ENCODE results near the gene CXCR5.
"Not testable (repeated sequence)": the region's sequence is repeated elsewhere in the genome, so short reads cannot be mapped to it uniquely, and the experiment has no call there.

CXCR5 gene, protein sequence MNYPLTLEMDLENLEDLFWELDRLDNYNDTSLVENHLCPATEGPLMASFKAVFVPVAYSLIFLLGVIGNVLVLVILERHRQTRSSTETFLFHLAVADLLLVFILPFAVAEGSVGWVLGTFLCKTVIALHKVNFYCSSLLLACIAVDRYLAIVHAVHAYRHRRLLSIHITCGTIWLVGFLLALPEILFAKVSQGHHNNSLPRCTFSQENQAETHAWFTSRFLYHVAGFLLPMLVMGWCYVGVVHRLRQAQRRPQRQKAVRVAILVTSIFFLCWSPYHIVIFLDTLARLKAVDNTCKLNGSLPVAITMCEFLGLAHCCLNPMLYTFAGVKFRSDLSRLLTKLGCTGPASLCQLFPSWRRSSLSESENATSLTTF

DNA sequence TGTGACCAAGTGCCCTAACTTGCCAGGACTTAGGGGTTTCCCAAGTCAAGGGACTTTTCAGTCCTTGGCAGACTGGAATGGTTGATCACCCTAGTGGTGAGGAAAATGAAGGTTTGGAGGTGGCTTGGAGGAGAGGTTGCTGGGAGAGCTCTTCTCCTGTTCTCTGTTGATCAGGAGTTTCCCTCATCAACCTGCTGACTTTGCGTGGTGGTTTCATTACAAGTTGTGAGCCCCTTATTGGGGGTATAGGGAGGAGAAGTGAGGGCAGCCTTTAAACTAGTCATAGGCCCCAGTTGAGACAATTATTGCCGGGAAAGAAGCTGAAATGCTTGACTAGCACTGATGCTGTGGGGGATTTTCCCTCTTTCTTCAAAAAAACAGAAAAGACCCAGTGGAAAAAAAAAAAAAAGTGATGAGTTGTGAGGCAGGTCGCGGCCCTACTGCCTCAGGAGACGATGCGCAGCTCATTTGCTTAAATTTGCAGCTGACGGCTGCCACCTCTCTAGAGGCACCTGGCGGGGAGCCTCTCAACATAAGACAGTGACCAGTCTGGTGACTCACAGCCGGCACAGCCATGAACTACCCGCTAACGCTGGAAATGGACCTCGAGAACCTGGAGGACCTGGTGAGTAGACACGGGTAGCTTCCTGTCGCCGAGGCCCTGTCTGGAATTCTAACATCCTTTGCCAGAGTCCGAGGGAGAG lies at the start of gene CXCR5:
Gene CXCR5 (plus strand): TSS at position 525 of the 704 bp plus-strand sequence. CDS start 50 bp downstream, at position 575.
- peak in 1 of 2 donors; percentile 45 for DNase-seq (ENCODE audit: low read depth in 2 of 2)

DNA sequence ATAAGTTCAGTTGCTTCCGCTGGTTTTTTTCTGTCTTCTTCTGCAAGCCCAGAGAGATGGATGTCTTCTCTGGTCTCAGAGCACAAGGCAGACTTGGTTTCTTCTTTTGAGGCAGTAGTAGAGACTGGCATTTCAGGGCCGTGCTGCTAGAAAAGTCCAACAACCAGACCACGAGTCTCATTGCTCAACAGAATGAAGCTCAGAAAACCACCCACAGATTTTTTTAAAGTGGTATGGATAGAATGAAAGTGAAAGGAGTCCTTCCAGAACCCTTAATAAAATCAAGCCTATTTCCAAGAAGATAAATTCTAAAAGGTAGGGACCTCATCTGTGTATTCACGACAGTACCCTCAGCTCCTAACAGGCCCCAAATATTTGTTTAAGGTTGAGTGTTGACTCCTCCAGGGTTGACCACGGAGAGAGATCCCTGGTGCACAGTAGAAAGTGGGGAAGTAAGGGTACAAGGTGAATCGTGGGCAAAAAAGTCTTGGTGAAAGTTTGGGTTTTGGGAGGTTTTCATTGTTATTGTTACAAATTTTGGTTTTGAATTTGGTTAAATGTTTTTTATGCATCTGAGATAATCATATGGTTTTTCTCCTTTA lies 49.2 kb upstream of the CXCR5 start:
- DNase-seq (ENCODE audit: low read depth in 2 of 2), result no peak

DNA sequence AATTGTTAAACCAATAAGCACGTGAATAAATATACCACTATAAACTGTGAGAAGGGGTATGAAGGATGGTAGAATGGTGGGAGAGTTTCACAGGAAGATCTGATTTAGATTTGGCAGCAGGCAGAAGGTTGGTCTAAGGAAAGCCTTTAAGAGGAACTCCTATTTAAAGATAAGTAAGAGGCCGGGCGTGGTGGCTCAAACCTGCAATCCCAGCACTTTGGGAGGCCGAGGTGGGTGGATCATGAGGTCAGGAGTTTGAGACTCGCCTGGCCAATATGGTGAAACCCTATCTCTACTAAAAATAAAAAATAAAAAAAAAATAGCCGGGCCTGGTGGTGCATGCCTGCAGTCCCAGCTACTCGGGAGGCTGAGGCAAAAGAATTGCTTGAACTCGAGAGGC lies 45.8 kb upstream of the CXCR5 start:
- no peak for DNase-seq (ENCODE audit: low read depth in 2 of 2)

DNA sequence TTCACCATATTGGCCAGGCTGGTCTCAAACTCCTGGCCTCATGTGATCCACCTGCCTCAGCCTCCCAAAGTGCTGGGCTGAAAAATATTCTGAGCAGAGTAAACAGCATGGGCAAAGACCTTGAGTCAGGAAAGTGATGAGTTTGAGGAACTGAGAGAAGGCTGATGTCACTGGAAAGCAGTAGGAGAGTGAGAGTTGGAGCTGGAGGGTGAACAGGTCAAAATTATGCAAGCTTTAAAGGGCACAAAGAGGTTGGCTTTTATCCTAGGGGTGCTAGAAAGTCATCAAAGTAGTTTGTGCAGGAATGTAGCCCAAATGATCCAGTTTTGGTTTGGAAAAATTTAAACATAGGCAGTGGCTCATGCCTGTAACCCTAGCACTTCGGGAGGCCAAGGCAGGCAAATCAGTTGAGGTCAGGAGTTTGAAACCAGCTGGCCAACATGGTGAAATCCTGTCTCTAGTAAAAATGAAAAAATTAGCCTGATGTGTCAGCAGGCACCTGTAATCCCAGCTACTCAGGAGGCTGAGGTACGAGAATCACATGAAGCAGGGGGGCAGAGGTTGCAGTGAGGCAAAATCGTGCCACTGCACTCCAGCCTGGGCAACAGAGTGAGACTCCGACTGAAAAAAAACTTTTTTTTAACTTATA lies 44.7 kb upstream of the CXCR5 start:
- DNase-seq (ENCODE audit: low read depth in 2 of 2), result no peak

DNA sequence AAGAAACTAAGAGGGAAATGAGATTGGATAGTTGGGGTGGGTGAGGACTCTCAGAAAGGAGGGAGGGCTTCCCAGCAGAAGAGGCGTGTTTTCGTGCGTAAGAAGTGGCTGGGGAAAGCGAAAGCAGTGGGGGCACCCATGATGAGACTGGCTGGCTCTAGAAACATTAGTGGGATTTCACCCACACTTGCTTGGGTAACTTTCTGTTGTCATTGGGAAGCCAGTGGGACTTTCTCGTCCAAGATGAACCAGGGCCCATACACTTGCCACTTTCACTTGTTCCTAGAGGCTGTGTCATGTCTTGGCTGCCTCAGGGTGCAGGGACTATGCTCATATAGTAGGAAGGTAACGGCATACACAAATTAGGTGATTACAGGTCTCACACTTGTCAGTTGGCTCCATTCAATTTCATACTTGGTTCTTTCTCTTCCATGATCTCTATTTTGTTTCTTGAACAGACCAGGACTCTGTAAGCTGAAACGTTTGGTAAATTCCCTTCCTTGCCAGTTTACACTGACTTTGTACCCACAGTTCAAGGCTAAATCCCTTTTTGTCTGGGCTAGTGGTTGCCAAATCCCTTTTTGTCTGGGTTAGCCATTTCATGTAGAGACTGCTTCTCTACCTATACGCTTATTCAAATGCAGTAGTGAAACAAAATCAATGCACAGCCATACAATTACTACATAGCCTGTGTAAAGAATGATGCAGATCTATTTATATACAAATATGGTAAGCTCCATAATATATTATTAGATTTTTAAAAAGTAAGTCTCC lies 42.0 kb upstream of the CXCR5 start:
- DNase-seq (ENCODE audit: low read depth in 2 of 2), result peak in 1 of 2 donors; percentile 44

DNA sequence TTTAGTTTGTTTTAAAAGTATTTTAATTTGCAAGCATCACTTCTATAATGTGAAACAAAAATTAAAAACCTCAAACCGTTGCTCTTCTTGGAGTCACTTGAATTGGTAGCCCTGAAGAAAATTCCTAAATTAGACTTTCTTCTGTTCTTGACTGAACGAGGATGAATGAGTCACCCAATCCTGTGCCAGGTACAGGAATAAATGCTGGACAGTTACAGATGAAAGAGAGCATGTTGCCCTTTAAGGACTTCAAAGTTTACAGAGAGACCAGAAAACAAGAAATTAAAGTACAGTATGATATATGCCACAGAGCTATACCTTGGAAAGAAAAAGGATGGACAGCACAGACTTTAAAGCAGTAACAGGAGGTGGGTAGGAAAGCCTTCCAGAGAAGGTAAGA lies 41.3 kb upstream of the CXCR5 start:
- no peak for DNase-seq (ENCODE audit: low read depth in 2 of 2)

DNA sequence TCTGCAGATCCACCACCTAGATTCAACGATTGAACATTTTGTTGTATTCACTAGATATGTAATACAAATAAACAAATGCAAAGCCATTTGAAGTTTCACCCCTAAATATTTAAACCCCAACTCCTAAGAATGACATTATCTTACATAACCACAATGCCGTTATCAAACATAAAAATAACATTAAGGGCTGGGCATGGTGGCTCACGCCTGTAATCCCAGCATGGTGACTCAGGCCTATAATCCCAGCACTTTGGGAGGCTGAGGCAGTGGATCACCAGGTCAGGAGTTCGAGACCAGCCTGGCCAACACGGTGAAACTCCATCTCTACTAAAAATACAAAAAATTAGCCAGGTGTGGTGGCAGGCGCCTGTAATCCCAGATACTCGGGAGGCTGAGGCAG lies 40.8 kb upstream of the CXCR5 start:
- DNase-seq (ENCODE audit: low read depth in 2 of 2), result not testable (repeated sequence)

DNA sequence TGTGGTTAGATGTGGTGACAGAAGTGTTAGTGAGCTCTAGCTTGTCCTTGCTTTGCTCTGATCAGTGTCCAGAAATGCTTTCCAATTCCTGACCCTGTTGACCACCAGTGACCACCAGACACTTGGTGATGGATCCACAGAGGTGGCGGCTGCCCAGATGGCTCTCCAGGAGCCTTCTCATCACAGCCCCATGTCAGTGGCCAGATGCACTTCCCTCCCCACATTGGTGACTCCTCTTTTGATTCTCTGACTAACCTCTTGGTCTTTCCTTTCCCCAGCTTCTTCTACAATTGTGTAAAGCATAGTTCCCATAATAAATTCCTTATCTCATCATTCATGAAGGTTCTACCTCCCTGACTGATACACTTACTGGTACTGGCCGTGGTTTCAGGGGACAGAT lies 40.1 kb upstream of the CXCR5 start:
- DNase-seq (ENCODE audit: low read depth in 2 of 2), result no peak

DNA sequence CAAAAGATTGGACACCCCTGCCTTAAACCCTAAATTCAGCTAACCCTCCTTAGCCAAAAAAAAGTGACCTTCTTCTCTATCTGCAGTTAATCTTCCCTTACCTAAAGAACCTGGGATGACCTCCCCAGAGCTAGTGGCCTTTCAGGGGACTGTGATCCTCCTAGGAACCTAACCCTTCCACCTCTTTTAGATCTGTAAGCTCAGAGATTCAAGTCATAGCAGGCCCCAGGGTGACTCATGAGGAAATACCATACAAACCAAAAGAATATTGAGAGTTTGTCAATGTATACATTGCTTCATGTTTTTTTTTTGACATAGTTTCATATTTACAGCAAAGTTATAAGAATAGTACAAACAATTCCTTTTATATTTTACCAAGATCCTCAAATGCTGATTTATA lies 38.3 kb upstream of the CXCR5 start:
- no peak for DNase-seq (ENCODE audit: low read depth in 2 of 2)

DNA sequence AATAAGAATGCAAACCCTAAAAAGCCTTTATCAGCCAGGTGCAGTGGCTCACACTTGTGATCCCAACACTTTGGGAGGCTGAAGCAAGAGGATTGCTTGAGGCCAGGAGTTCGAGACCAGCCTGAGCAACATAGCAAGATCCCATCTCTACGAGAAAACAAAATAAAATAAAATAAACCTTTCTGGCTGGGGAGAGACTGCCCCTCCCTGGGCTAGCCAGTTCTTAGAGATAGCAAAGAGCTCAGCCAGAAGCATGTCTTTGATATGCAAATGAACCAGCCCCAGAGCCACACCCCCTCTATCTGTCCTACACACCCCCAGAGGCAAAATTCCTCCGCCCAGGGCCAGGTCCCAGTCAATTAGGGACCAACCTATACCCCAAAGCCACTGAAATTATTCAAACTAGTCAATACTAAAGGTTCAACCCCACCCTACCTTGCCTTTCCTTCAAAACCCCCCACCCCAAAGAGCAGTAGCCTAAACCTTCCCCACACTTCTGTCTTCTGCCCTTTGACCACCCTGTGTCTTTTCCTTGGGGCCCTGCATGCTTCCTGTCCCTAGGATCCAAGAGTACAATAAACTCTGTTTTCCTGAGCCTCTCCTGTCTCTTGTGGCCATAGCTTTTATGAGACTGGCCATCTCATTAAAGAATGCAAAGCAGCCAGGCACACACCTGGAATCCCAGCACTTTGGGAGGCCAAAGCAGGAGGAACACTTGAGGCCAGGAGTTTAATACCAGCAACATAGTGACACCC lies 37.3 kb upstream of the CXCR5 start:
- DNase-seq (ENCODE audit: low read depth in 2 of 2), result no peak

DNA sequence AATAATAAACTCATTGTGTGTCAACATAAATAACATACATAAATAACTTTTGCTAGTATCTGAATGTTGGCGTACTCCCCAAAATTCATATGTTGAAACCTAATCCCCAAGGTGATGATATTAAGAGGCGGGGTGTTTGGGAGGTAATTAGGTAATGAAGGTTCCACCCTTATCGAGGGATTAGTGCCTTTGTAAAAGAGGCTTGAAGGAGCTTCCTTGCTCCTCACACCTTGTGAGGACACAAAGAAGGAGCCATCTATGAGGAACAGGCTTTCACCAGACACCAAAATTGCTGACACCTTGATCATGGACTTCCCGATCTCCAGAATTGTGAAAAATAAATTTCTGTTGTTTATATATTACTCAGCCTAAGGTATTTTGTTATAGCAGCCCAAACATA lies 33.9 kb upstream of the CXCR5 start:
- DNase-seq (ENCODE audit: low read depth in 2 of 2), result no peak

DNA sequence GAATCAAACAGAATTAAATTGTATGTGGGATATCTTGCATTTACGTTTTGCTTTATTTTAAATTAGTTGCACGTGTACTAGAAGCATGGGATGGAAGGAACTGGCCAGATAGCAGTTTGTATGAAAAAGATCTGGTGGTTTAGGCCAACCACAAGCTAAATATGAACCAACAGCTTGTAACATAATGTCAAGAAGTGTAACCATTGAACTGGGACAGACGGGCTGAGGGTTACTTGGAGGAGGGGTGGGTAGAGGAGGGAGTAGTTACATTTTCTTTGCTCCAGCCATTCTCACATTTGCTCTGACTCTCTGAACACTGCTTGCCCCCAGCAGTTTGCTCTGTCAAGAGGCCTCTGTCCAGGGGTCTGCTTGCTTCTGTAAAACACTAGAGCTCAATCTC lies 31.7 kb upstream of the CXCR5 start:
- no peak for DNase-seq (ENCODE audit: low read depth in 2 of 2)

DNA sequence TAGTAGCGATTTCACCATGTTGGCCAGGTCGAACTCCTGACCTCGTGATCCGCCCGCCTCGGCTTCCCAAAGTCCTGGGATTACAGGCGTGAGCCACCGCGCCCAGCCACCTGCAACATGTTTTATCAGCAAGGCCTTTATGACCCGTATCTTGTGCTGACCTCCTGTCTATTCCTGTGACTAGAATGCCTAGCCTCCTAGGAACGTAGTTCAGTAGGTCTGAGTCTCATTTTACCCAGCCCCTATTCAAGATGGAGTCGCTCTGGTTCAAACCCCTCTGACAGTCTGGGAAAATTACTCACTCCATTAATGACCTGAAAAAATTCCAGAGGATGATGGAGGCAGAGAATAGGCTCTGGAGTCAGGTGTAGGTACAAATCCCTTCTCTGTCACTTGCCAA lies 30.0 kb upstream of the CXCR5 start:
- no peak for DNase-seq (ENCODE audit: low read depth in 2 of 2)

DNA sequence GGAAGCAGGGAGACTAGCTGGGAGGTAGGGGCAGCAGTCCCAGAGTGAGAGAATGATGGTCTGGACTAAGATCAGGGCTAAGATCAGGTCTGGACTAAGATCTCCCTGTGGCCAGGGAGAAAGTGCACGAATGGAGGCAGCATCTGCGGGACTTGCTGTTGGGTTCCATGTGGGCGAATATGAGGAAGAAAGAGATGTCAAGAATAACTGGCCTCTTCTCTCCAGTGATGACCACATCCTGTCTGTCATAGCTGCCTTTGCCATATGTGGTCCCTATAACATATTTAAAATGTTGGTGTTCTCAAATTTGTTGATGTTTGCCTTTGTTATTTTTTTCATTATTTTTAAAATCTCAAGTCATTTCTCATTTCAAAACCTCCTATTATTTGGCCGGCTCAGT lies 27.4 kb upstream of the CXCR5 start:
- DNase-seq (ENCODE audit: low read depth in 2 of 2), result no peak

DNA sequence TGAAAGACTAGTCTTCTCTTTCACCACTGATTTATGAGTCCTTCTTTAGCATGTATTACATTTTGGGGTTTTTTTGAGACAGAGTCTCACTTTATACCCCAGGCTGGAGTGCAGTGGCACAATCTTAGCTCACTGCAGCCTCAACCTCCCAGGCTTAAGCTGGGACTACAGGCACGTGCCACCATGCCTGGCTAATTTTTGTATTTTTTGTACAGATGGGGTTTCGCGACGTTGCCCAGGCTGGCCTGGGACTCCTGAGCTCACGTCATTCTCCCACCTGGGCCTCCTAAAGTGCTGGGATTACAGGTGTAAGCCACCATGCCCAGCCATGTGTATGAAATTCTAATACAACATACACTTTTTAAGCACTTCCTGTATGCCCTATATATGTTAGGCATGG lies 26.3 kb upstream of the CXCR5 start:
- DNase-seq (ENCODE audit: low read depth in 2 of 2), result no peak

DNA sequence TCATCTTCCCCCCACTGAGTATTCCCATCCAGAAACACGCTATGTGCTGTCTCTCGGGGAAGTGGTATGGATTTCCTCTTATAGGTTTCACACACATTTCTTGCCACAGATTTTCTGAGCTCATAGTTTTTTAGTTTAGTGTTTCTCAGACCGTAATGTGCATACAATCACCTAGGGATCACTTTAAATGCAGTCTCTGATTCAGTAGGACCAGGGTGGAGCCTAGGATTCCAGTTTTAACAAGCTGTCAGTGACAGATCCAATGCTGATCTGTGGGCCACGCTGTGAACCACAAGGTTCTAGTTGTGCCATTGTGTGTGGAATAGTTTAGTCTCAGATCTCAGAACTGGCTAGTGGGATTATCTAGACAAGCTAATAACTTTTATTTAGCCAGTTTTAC lies 23.7 kb upstream of the CXCR5 start:
- no peak for DNase-seq (ENCODE audit: low read depth in 2 of 2)

DNA sequence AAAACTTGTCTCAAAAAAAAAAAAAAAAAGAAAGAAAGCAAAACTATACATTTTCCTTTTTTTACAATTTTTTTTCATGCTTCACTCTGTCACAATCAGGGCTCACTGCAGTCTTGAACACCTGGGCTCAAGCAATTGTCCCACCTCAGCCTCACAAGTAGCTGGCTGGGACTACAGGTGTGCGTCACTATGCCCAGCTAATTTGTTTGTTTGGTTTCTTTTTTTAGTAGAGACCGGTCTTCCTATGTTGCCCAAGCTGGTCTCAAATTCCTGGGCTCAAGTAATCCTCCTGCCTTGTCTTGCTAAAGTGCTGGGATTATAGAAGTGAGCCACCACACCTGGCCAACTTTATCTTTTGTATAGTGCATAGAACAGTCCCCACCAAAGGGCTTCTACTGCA lies 15.0 kb upstream of the CXCR5 start:
- no peak for DNase-seq (ENCODE audit: low read depth in 2 of 2)

DNA sequence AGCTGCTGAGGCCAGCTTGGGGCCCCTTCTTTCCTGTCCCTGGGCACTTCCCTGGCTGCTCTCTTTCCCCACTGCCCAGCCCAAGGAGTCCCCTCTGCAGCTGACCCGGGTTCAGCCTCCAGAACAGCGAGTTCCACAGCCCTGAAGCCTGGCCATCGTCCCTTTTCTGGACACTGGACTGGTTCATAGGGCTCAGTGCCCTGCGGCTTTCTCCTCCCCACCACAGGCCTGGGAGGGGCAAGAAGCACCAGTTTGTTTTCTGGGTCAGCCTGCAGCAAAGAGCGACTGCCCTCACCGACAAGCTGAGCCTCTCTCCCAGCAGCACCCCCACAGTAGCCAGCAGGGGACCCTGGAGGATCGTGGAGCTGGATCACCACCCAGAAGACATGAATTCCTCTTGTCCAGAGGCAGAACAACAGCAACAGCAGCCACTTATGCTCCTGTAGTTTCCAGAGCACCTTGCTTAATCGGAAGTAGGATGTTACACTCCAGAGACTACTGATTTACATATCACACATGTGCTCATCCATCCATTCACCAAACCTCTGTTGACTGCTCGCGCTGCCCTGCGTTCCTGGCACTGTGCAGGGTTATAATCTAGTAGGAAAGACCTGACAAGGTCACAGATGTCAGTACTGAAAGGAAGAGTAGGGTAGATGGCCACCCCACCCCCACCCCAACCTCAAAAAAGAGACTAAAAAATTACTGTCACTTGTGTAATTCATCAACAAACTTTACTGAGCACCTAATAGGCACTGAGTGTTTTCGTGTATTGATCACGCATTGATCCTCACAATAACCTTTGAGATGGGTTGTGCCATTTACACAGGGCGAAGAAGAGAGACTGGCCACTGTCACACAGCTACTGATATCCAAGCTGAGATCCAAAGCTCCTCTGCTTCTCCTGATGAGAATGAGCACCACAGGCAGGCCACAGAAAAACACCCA lies 13.0 kb upstream of the CXCR5 start:
- no peak for DNase-seq (ENCODE audit: low read depth in 2 of 2)

DNA sequence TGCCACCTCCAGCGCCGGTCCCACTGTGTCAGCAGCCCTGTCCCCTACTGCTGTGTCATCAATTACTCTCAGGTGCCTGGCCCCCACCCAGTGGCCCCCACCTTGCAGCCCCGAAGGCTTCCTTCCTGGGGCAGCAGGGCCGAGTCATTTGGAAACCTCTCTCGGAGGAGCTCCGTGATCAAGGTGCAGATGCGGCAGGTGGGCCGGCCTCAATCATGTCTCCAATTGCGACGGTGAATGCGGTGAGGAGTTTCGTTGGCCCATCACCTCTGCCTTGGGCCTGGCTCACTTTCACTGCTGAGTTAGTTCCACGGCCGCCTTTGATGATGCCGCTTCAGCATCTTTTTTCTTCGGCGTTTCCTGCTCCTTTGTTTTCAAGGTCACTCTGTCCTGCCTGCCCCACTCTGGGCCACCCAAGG lies 11.3 kb upstream of the CXCR5 start:
- peak in 1 of 2 donors; percentile 45 for DNase-seq (ENCODE audit: low read depth in 2 of 2)

DNA sequence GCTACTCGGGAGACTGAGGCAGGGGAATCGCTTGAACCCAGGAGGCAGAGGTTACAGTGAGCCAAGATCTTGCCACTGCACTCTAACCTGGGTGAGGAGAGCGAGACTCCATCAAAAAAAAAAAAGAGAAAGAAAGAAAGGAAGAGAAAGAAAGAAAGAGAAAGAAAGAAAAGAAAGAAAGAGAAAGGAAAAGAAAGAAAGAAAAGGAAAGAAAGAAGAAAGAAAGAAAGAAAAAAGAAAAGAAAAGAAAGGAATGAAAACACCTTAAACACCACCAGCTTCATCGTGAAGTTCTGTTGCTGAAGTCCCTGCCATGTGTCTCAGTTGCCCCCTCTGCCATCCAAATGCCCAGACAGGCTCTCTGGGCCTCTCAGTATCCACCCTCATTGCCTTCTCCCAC lies 9.9 kb upstream of the CXCR5 start:
- no peak for DNase-seq (ENCODE audit: low read depth in 2 of 2)
